Amniotic epithelial cell (primary cell): ENCODE measurements around the gene CAPN14.

Source experiments
- DNase-seq: peaks from one replicate; pipeline ENCODE4 v3.0.0-alpha.2; 2010; ENCODE audit warnings: low read depth

Gene CAPN14

GRCh38 chr2:31217465-31218200 lies at the start of gene CAPN14:
Gene CAPN14, minus strand, starts transcription at chr2:31217515. Its CDS starts 12,068 bp downstream, at chr2:31205447.
- no peak for DNase-seq

- DNase-seq = no peak
Measured at GRCh38 chr2:31266804-31267203, 49.5 kb upstream of the CAPN14 start.

DNA sequence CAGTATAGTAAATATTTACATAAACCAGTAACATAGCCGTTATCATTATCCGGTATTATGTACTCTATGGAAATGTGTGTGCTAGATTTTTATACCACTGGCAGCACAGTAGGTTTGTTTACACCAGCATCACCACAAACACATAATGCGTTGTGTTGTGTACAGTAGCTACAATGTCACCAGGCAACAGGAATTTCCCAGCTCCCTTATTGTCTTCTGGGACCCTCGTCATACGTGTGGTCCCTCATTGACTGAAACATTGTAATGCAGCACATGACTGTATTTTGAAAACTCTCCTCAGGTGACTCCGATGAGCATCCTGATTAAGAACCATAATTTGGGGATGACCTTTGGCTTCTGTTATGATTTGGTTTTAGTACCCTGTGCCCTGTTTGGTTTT lies 47.9 kb upstream of the CAPN14 start:
- DNase-seq = no peak

- DNase-seq = no peak
Measured at GRCh38 chr2:31263636-31264190, 46.4 kb upstream of the CAPN14 start.

DNA sequence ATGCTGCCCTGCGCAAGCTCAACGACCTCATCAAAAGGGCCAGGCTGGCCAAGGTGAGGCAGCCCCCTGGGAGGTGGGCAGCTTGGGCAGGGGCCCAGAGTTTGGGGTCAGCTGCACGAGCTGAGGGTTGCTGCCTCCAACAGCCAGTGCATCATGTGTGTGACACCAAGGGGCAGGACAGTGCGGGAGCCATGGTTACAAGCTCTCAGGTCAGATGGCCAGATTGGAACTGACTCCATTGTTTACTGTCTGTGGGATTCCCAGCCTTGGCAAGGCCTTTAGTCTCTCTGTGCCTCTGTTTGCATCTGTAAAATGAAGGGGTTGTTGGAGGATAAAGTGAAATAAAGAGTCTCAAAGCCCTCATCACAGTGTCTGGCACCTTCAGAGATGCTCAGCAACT lies 43.6 kb upstream of the CAPN14 start:
- no peak for DNase-seq

DNA sequence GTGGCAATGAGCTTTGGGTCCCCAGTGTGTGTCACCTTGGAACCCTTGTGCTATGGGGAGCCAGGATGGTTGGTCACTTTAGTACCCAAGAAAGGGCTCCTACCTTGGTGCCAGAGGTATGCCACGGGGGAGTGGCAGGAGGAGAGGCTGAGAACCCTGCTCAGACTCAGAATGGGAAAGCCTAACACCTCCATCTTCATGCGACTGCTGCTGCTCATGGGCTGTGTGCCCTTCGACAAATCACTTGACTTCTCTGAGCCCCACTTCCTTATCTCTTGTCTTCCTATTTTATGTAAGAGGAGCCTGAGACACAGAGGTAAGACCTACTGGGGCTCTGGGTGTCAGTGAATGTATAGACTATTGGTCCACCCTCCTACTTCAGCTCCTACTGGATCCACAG lies 41.8 kb upstream of the CAPN14 start:
- DNase-seq = no peak

GRCh38 chr2:31258351-31258750 lies 41.0 kb upstream of the CAPN14 start:
- no peak for DNase-seq

- DNase-seq = no peak
Measured at GRCh38 chr2:31256611-31257382, 39.5 kb upstream of the CAPN14 start.

DNA sequence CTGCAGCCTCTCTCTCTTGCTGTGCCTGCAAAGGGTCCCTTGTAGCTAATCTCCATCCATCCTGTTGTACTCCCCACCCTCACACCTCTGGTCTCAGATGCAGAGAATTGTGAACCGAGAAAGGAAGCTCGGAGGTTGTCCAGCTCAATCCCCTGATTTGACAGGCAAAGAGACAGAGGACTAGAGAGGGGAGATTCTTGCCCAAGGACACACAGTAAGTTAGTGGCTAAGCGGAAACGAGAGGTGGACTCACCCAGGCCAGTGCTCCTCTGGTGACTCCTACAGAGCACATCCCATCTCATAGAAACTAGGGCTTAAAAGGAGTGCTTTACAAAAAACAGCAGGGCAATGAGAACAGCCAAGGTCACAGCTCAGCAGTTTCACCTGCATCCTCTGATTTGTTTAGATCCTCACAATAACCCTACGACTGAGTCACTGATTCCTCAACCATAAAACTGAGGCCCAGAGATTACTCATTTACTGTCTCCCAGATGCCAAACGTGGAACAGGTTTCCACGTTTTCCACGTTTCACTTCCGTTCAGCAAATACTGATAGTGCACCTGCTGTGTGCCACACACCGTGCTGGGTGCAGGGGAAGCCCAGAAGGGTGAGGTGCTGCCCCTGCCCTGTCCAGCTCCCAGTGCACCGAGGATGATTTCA lies 38.7 kb upstream of the CAPN14 start:
- DNase-seq = no peak

- no peak for DNase-seq
Measured at GRCh38 chr2:31254237-31255203, 37.2 kb upstream of the CAPN14 start.

DNA sequence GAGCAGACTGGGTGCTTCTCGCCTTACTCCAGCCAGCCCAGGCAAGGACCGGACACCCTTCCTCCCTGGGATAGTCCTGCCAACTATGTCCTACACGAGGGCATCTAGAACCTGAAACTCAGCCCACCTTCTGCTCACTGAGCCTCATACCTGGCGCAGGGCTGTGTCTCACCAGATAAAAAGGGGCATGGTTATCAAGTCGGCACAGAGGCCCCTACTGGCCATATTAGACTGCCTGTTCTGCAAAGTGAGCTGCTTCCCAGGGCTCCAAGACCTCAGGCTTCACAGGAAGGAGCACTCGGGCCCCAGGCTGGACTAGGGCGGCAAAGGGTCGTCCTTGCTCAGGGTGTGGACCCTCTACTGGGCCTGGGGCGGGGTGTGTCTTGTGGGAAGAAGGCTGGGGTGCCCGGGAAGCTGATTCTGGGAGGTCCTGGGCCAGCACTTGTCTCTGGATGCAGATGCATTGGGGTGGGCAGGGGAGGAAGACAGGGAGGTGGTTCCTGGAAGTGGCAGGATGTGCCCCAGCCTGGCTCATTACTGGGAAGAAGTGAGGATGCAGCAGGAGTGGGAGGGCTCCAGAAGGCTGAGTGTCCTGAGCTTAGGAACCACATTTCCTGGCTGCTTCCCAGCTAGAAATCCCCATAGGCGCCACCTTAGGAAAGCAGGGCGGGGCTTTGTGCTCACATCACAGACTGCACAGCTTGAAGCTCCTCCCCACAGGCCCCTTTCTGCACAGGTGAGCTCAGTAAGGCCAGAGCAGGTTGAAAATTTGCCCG lies 36.2 kb upstream of the CAPN14 start:
- DNase-seq = no peak

GRCh38 chr2:31251851-31252250 lies 34.5 kb upstream of the CAPN14 start:
- DNase-seq = no peak

- no peak for DNase-seq
Measured at GRCh38 chr2:31251018-31251417, 33.7 kb upstream of the CAPN14 start.

- DNase-seq = no peak
Measured at GRCh38 chr2:31249009-31249690, 31.8 kb upstream of the CAPN14 start.

GRCh38 chr2:31248139-31248538 lies 30.8 kb upstream of the CAPN14 start:
- no peak for DNase-seq

- DNase-seq = peak; percentile 54
Measured at GRCh38 chr2:31247711-31248110, 30.4 kb upstream of the CAPN14 start.

DNA sequence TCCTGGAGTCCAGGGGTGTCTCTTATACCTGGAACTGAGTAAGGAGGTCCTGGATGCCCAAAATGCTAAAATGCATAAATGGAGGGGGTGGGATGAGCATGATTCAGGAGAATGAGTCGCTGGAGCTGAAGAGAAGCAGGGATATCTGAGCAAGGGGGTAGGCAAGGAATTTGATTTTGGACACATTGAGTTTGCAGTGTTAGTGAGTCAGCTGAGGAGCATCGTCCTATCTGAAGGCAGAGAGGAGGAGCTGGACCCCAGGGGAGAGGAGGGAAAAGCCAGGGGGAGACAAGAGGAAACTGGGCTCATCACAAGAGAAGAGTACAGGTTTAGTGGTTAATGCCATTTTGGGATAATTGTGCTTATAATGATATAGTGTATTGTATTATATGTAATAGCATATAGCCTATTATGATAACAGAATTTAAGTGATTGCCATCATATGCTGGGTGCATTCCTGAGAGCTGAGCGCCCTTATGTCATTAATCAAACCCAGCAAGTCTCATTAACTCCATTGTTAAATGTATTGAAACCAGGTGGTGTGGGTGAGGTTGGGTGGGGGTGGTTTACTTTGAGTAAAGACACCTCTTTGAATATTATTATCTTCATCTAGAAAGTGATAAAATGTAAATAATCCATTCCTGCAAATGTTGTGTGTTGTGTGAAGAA lies 29.0 kb upstream of the CAPN14 start:
- no peak for DNase-seq

DNA sequence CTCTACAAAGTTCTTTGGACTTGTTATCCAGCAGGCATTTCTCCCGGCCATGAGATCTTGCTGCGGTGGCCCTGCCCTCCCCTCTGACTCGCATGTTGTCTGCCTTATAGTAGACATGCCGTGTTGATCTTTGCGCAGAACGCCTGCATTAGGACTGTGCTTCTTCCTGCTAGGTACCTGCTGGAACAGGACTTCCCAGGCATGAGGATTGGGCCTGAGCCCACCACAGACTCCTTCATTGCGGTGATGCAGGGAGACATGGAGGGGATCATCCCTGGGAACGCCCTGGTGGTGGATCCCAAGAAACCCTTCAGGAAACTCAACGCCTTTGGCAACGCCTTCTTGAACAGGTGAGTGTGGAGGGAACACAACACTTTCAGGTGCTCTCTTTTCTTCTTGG lies 26.8 kb upstream of the CAPN14 start:
- no peak for DNase-seq

GRCh38 chr2:31243053-31243452 lies 25.7 kb upstream of the CAPN14 start:
- no peak for DNase-seq
